Measurements from ENCODE around the gene BTRC. TPM values are rescaled to one million over a fixed set of nuclear protein-coding genes. Genes with fewer than 3 reads are reported as not detected.

BTRC gene
- total RNA-seq, 1 experiment from 2014 or later: 29.1 TPM

- CTCF ChIA-PET: no interaction called here
- no peak overlapping the region for H2AFZ ChIP-seq (ENCODE audit: low read depth, low read length, poor library complexity, severe bottlenecking)
- POLR2A ChIA-PET: no interaction called here
- no peaks in the 10 kb centered on the region for H3K9me2 ChIP-seq (ENCODE audit: insufficient read depth)
- ATAC-seq (no peak), DNase-seq (ENCODE audit: low read depth, low spot score) (no peak)
- no peak overlapping the region for H3K9ac ChIP-seq (ENCODE audit: low read length)
- H3K79me2 ChIP-seq (ENCODE audit: insufficient read depth, low read length): no peaks in the 10 kb centered on the region
- peaks cover 8% of the 10 kb centered on the region; the same call in 1 of the 2 replicates for H3K27me3 ChIP-seq (ENCODE audit: insufficient read depth, low read length)
- no TSS peak for BruUV-seq (replicated peaks)
- no peak overlapping the region for H3K4me2 ChIP-seq (ENCODE audit: low read length)
- no peak overlapping the region for H3K4me3 ChIP-seq (replicated peaks in 1 of 2; ENCODE audit: low read depth in 1 of 2, low read length in 2 of 2)
- no peaks in the 10 kb centered on the region for H3K4me1 ChIP-seq (ENCODE audit: control insufficient read depth in 1 of 2, insufficient read depth in 2 of 2, low read length in 2 of 2)
- RAD21 ChIA-PET (ENCODE audit: low non-redundant PET in 1 of 2, low total read pairs in 2 of 2, uncharacterized antibody in 2 of 2, unreplicated experiment in 2 of 2): no interaction called here
- intact Hi-C loops (cut with micrococcal nuclease): no loop called here
- H3K9me3 ChIP-seq (ENCODE audit: control insufficient read depth in 1 of 2, insufficient read depth in 1 of 2, low read depth in 1 of 2, low read length in 2 of 2): no peaks in the 10 kb centered on the region; a peak in 1 of 4 replicates
- H3K27ac ChIP-seq (ENCODE audit: low read depth, low read length): no peak overlapping the region
- H3K36me3 ChIP-seq (ENCODE audit: control insufficient read depth in 1 of 2, insufficient read depth in 2 of 2, low read length in 2 of 2): no peaks in the 10 kb centered on the region
- TF ChIP-seq CBX3 (IDR thresholded peaks at IDR 0.05; ENCODE audit: low read depth) (no peak), FOSL1 (IDR thresholded peaks at IDR 0.05; ENCODE audit: low read depth) (no peak), SP1 (IDR thresholded peaks at IDR 0.05; ENCODE audit: low read depth) (no peak), REST (IDR thresholded peaks at IDR 0.05; ENCODE audit: low read depth) (no peak), EZH2phosphoT487 (IDR thresholded peaks at IDR 0.05; ENCODE audit: borderline replicate concordance) (no peak), YY1 (IDR thresholded peaks at IDR 0.05; ENCODE audit: extremely low read depth, insufficient replicate concordance, low read depth, low read length) (no peak), CTCF (IDR thresholded peaks at IDR 0.05 in 2 of 3, conservative IDR thresholded peaks at IDR 0.05 in 1 of 3; ENCODE audit: borderline replicate concordance in 1 of 3, insufficient read depth in 1 of 3, low read depth in 2 of 3, low read length in 2 of 3) (no peak), ELF1 (IDR thresholded peaks at IDR 0.05; ENCODE audit: borderline replicate concordance, low read depth) (no peak), ZFX (IDR thresholded peaks at IDR 0.05) (no peak), SRF (IDR thresholded peaks at IDR 0.05; ENCODE audit: low read depth) (no peak), EZH2 (IDR thresholded peaks at IDR 0.05) (no peak), POLR2A (IDR thresholded peaks at IDR 0.05; ENCODE audit: borderline replicate concordance, extremely low read depth, insufficient read depth, insufficient read length) (no peak), EGR1 (IDR thresholded peaks at IDR 0.05; ENCODE audit: low read depth) (no peak), ZNF274 (IDR thresholded peaks at IDR 0.05; ENCODE audit: low read depth, low read length) (no peak), ZBTB33 (IDR thresholded peaks at IDR 0.05; ENCODE audit: extremely low read depth, insufficient replicate concordance, low read length) (no peak), CEBPB (IDR thresholded peaks at IDR 0.05; ENCODE audit: low read depth) (no peak)
- no peaks in the 10 kb centered on the region for H4K20me1 ChIP-seq (ENCODE audit: insufficient read depth)
Measured at GRCh38 chr10:101329341-101330032, 24.5 kb upstream of the BTRC start.

All from HCT116 (cell line).